SK-N-SH (cell line): ENCODE measurements around the gene TFEB. TPM values are rescaled to one million over a fixed set of nuclear protein-coding genes. Genes with fewer than 3 reads are reported as not detected.
A peak's percentile ranks its signal among the peaks of the same experiment; 100 is the strongest.

ENCODE experiments used
- CTCF ChIA-PET: fragments of 300-600, 350-600 bp; formaldehyde crosslinking; extraction: SDS; loops from one replicate; lab custom pipeline; 2021; lab: Yijun Ruan, JAX
- POLR2A ChIA-PET: fragments of 350-600 bp; sonication (Branson Sonifier 250); formaldehyde crosslinking; extraction: SDS; loops from one replicate; lab custom pipeline; 2020; ENCODE audit warnings: antibody characterized with exemption, inconsistent platforms; lab: Yijun Ruan, JAX
- DNase-seq: peaks from one replicate; pipeline ENCODE4 v3.0.0; 2012
- H2AFZ ChIP-seq: fragments of 200-600 bp; sonication (generic); 2 replicates; pipeline ENCODE4 v1.8.1; 2016; ENCODE audit warnings: antibody characterized with exemption, mild to moderate bottlenecking, low read depth
- H3F3A ChIP-seq: fragments of 200-600 bp; sonication (generic); replicated peaks from 2 replicates; pipeline ENCODE3; 2016; ENCODE audit warnings: antibody characterized with exemption, mild to moderate bottlenecking; ENCODE audit not compliant: insufficient read depth
- H3K27ac ChIP-seq, 2 experiments: fragments of 200-500 bp in 1 of 2; fragments of 200-600 bp in 1 of 2; sonication (Bioruptor generic) in 1 of 2; sonication (generic), shearing (Covaris generic) in 1 of 2; 2 replicates each; pipeline versions ENCODE4 v1.5.1 to v1.6.1; 2014 to 2016; ENCODE audit warnings: low read depth in 2 of 2, inconsistent platforms in 1 of 2, low read length in 1 of 2, mild to moderate bottlenecking in 1 of 2, mixed read lengths in 1 of 2
- H3K27me3 ChIP-seq: fragments of 200-600 bp; sonication (generic), shearing (Covaris generic); 2 replicates; pipeline ENCODE4 v1.6.1; 2016; ENCODE audit warnings: mixed run types; ENCODE audit not compliant: insufficient read depth
- H3K36me3 ChIP-seq, 2 experiments: fragments of 200-500 bp in 1 of 2; fragments of 200-600 bp in 1 of 2; sonication (Bioruptor generic) in 1 of 2; sonication (generic) in 1 of 2; replicated peaks in 1 of 2; 2 replicates each; pipeline versions ENCODE3 to v1.5.1; 2014 to 2016; ENCODE audit warnings: low read length in 1 of 2, mild to moderate bottlenecking in 1 of 2; ENCODE audit not compliant: insufficient read depth in 2 of 2, control insufficient read depth in 1 of 2
- H3K4me1 ChIP-seq, 2 experiments: fragments of 200-500 bp in 1 of 2; fragments of 200-600 bp in 1 of 2; sonication (Bioruptor generic) in 1 of 2; sonication (generic), shearing (Covaris generic) in 1 of 2; 2 replicates each; pipeline versions ENCODE4 v1.5.1 to v1.6.1; 2014 to 2016; ENCODE audit warnings: low read depth in 1 of 2, low read length in 1 of 2, mixed run types in 1 of 2; ENCODE audit not compliant: insufficient read depth in 2 of 2, control insufficient read depth in 1 of 2
- H3K4me2 ChIP-seq: fragments of 200-600 bp; sonication (generic), shearing (Covaris generic); 2 replicates; pipeline ENCODE4 v1.6.1; 2017; ENCODE audit warnings: mixed run types
- H3K4me3 ChIP-seq, 2 experiments: fragments of 200-500 bp in 1 of 2; fragments of 200-600 bp in 1 of 2; sonication (Bioruptor generic) in 1 of 2; sonication (generic), shearing (Covaris generic) in 1 of 2; 2 replicates each; pipeline versions ENCODE4 v1.5.1 to v1.8.1; 2014 to 2016; ENCODE audit warnings: low read depth in 2 of 2, inconsistent platforms in 1 of 2, low read length in 1 of 2, mild to moderate bottlenecking in 1 of 2, mixed read lengths in 1 of 2, moderate library complexity in 1 of 2
- H3K79me2 ChIP-seq: fragments of 200-600 bp; sonication (generic); 2 replicates; pipeline ENCODE4 v1.8.1; 2017; ENCODE audit warnings: mild to moderate bottlenecking; ENCODE audit not compliant: insufficient read depth
- H3K9ac ChIP-seq: fragments of 200-600 bp; sonication (generic); 2 replicates; pipeline ENCODE4 v1.6.1; 2017; ENCODE audit warnings: mixed run types
- H3K9me2 ChIP-seq: fragments of 200-600 bp; sonication (generic); 2 replicates; pipeline ENCODE4 v1.6.1; 2017; ENCODE audit warnings: mixed run types
- H3K9me3 ChIP-seq: fragments of 200-600 bp; sonication (generic); 2 replicates; pipeline ENCODE4 v1.6.1; 2017; ENCODE audit warnings: mixed run types, mild to moderate bottlenecking, moderate library complexity
- H4K20me1 ChIP-seq: fragments of 200-600 bp; sonication (generic); 2 replicates; pipeline ENCODE4 v1.6.1; 2017; ENCODE audit warnings: mild to moderate bottlenecking, mixed run types; ENCODE audit not compliant: insufficient read depth
- CHD2 ChIP-seq: fragments of 150-350 bp; IDR thresholded peaks from 2 replicates; pipeline ENCODE4 v1.6.1; 2018; ENCODE audit warnings: low read length; ENCODE audit not compliant: partially characterized antibody
- MXI1 ChIP-seq: IDR thresholded peaks from 2 replicates; pipeline ENCODE4 v1.6.1; 2012; ENCODE audit warnings: mild to moderate bottlenecking, low read depth, low read length, improper control_type of control experiment
- NRF1 ChIP-seq: IDR thresholded peaks from 2 replicates; pipeline ENCODE4 v1.6.1; 2012; ENCODE audit warnings: low read depth, mild to moderate bottlenecking, low read length
- RAD21 ChIP-seq: IDR thresholded peaks from 2 replicates; pipeline ENCODE4 v1.6.1; 2012; ENCODE audit warnings: mild to moderate bottlenecking, low read length
- RCOR1 ChIP-seq: fragments of 150-350 bp; IDR thresholded peaks from 2 replicates; pipeline ENCODE4 v1.6.1; 2017; ENCODE audit warnings: antibody characterized with exemption, low read length
- RXRA ChIP-seq: IDR thresholded peaks from 2 replicates; pipeline ENCODE4 v1.4.0; 2012; ENCODE audit warnings: low read depth, mild to moderate bottlenecking, borderline replicate concordance
- SIN3A ChIP-seq: IDR thresholded peaks from 2 replicates; pipeline ENCODE4 v1.6.1; 2012; ENCODE audit warnings: low read depth, mild to moderate bottlenecking, low read length, moderate library complexity, borderline replicate concordance
- SMC3 ChIP-seq: IDR thresholded peaks from 2 replicates; pipeline ENCODE4 v1.6.1; 2012; ENCODE audit warnings: low read depth, low read length, improper control_type of control experiment
- YY1 ChIP-seq: IDR thresholded peaks from 2 replicates; pipeline ENCODE4 v1.4.0; 2012; ENCODE audit warnings: low read depth, mild to moderate bottlenecking
- WGBS: methylation state at CpG from one replicate; pipeline ENCODE4 v1.1.6; 2017; ENCODE audit warnings: low lambda C conversion rate; 5-methylcytosine and 5-hydroxymethylcytosine counted together
- polyA plus RNA-seq, 3 experiments: library from polyadenylated mRNA; depleted of rRNA; stranded (reverse); fragments of >200 nt; gene quantifications; 2 replicates each; pipeline ENCODE4 v1.2.3, GENCODE V29; 2012
- TF ChIP-seq, protein P1 (sequence below): IDR thresholded peaks from 2 replicates; pipeline ENCODE4 v1.6.1; 2012; ENCODE audit warnings: mild to moderate bottlenecking, low read depth, low read length, moderate library complexity
- TF ChIP-seq, protein P2 (sequence below): IDR thresholded peaks from 2 replicates; pipeline ENCODE4 v1.4.0; 2012; ENCODE audit warnings: low read depth, borderline replicate concordance

The TFEB gene
- polyA plus RNA-seq, 1 of the 3 experiments (the other 2 are of a cell fraction) = 6.2 TPM

DNA sequence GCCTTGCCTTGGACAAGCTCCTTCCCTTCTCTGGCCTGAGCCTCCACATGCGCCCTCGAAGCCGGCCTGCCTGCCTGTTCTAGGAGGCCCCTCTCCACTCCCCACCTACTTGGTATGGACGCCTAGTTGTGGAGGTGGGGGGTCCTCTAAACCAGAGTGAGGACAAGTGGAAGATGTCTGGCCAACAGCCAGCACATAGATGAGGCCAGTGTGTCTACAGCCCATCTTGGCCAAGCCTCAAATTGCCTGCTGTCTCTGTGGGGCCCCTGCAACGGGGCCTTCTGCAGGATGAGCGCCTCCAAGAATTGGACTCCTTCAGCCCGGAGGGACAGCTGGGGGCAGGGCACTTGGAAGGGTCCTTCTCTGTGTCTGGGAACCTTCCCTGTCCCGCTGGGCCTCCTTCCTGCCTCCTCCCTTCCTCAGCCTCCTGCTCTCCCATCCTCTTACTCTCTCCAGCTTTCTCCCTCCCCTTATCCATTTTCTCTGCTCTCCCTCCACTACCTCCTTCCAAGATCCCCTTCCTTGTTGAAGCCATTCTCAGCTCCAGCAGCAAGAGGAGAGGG is 95.5 kb downstream of the TFEB start:
- 94% methylated on average over 7 of the region's 8 CpGs for WGBS
- Histone ChIP-seq H3K27me3 (no peaks in the 10 kb centered on the region), H3K9me2 (no peaks in the 10 kb centered on the region), H2AFZ (no peak overlapping the region), H3F3A (no peaks in the 10 kb centered on the region), H4K20me1 (no peaks in the 10 kb centered on the region), H3K4me1 (peaks cover 4 to 36% of the 10 kb centered on the region in 2 experiments; a peak in 2 of 4 replicates), H3K36me3 (no peaks in the 10 kb centered on the region), H3K9ac (no peak overlapping the region), H3K4me2 (peak overlapping the region; percentile 92; the same call in 1 of the 2 replicates)
- CTCF ChIA-PET = interaction anchor here (0.9 to 1.3 kb wide), 4 partner anchors 37 to 266 kb away, joined by 3 to 4 read pairs (median 4); no protein-coding TSS in a partner anchor
- DNase-seq = no peak
- TF ChIP-seq SMC3 = no peak
- TF ChIP-seq, all 33 proteins: peak for 0
- Histone ChIP-seq H3K27ac (no peak overlapping the region), H3K9me3 (no peaks in the 10 kb centered on the region), H3K79me2 (no peaks in the 10 kb centered on the region), H3K4me3 (no peak overlapping the region; a peak in 1 of 4 replicates)
- POLR2A ChIA-PET = no interaction called here

DNA sequence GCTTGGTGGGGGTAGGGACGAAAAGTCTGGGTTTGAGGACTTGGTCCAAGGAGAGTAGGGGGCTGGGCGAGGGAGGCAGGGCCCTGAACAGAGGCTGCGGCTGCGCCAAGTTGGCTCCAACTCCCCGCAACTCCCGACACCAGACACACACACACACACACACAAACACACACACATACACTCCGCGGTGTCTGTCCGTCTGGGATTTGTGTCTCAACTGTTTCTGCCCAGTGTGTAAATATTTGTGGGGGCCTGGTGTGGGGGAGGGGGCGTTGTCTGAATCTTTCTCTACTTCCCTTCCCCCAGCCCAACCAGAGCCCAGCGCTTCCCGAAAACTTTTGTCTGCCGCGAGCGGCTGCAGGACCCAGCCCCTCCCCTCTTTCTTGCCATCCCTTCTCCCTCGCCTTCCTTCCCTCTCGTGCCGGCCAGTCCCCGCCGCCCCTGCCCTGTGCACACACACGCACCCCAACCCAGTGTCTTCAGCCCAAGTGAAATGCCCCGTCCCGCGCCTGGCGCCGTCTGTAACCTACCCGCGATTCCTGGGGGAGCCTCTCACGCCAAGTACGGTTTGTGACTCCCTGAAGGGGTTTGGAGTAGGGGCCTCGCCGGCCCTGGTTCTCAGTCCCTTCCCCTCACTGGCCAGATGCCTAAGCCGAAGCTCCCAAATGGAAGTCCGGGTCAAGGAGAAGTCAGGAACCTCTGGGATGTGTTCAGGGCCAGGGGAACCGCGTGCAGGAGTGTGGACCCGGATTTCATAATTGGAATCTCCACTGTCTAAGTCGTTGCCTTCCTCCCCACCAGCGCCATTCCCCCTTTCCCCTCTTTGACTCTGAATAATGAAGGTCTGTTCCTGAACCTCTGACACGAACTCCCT is 96.2 kb downstream of the TFEB start:
- POLR2A ChIA-PET = no interaction called here
- Histone ChIP-seq H3K9me3 (no peaks in the 10 kb centered on the region), H3K79me2 (no peaks in the 10 kb centered on the region), H4K20me1 (no peaks in the 10 kb centered on the region), H3K9ac (peak overlapping the region; percentile 33; the same call in 1 of the 2 replicates), H2AFZ (peak overlapping the region; percentile 79; the same call in 1 of the 2 replicates), H3K9me2 (no peaks in the 10 kb centered on the region), H3K27ac (peak overlapping the region in 1 of 2 experiments; percentile 69; a peak in 1 of 4 replicates), H3F3A (no peaks in the 10 kb centered on the region), H3K36me3 (no peaks in the 10 kb centered on the region), H3K4me3 (peak overlapping the region; percentile 67 to 74), H3K4me2 (peak overlapping the region; percentile 92), H3K27me3 (no peaks in the 10 kb centered on the region), H3K4me1 (peaks cover 2 to 41% of the 10 kb centered on the region in 2 experiments; a peak in 2 of 4 replicates)
- 49% methylated on average over 35 of the region's 40 CpGs for WGBS
- CTCF ChIA-PET = interaction anchor here (0.9 to 1.3 kb wide), 4 partner anchors 36 to 265 kb away, joined by 3 to 4 read pairs (median 4); no protein-coding TSS in a partner anchor
- peak; percentile 54 for DNase-seq
- TF ChIP-seq CHD2 (peak; percentile 21), YY1 (no peak), NRF1 (0 out of 2 replicates have a peak, but pooled peaks have one; percentile 11)

DNA sequence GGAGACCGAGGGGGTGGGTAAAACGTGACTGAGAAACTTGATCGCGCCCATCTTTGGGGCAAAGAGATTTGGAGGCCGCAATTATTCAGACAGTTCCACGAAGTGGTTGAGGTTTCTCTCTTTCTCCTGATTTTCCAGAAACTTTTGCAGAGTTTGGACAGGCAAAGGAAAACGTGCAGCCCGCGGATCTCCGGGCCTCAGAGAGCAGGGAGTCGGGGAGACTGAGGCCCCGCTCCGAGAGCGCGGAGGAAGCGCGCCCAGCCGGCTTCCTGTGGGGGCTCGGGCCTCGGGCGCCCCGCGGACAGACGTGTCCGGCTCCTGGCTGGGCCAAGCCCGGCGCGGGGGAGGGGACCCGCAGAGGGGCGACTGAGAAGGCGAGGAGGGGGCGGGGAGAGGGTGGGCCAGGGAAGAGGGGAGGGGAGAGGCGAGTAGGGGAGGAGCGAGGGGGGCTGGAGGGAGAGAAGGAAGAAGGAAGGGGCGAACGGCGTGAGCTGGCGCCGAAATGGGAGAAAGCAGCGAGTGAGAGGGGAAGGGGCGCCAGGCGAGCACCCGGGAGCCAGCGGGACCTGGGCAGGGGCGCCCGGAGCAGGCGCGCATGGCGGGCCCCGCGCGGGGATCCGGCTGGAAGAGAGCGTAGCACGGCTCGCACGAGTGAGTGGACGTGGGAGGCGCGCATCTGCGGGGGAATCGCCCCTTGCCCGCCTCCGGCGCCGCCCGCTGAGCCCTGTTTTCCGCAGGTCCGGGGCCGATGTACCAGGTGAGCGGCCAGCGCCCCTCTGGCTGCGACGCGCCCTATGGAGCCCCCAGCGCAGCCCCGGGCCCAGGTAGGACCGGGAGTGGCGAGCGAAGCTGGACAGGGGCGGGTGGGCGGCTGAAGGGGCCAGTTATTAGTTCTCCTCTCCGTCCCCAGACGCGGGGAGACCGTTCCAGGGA is 97.1 kb downstream of the TFEB start, which contains the start of gene MDFI:
Gene MDFI, plus strand, starts transcription at position 467 of the 933 bp plus-strand sequence. Its CDS starts 282 bp downstream, at position 749.
- WGBS = 28% methylated on average over 52 of the region's 86 CpGs
- peak within 1 kb of the TSS; percentile 33 for H3K9ac ChIP-seq
- H3K4me1 ChIP-seq = peaks cover 0 to 41% of the 10 kb centered on the region in 2 experiments; a peak in 1 of 4 replicates
- POLR2A ChIA-PET = no interaction called here
- H3F3A ChIP-seq = no peaks in the 10 kb centered on the region
- H3K36me3 ChIP-seq = no peaks in the 10 kb centered on the region
- peak within 1 kb of the TSS; percentile 79 for H2AFZ ChIP-seq
- peak; percentile 87 for DNase-seq
- H3K79me2 ChIP-seq = no peaks in the 10 kb centered on the region
- no peaks in the 10 kb centered on the region for H3K9me3 ChIP-seq
- H3K27ac ChIP-seq = peak within 1 kb of the TSS in 1 of 2 experiments; percentile 69; a peak in 1 of 4 replicates
- H3K9me2 ChIP-seq = no peaks in the 10 kb centered on the region
- peak within 1 kb of the TSS; percentile 67 to 74 for H3K4me3 ChIP-seq
- H4K20me1 ChIP-seq = no peaks in the 10 kb centered on the region
- H3K4me2 ChIP-seq = peak within 1 kb of the TSS; percentile 92
- CTCF ChIA-PET = interaction anchor here (1.1 kb wide), 1 partner anchor 44 kb away, joined by 3 read pairs; no protein-coding TSS in a partner anchor
- H3K27me3 ChIP-seq = no peaks in the 10 kb centered on the region
- no peak for TF ChIP-seq RXRA
- TF ChIP-seq SIN3A = no peak
- no peak for TF ChIP-seq SMC3
- no peak for TF ChIP-seq MXI1
- TF ChIP-seq, protein P1, sequence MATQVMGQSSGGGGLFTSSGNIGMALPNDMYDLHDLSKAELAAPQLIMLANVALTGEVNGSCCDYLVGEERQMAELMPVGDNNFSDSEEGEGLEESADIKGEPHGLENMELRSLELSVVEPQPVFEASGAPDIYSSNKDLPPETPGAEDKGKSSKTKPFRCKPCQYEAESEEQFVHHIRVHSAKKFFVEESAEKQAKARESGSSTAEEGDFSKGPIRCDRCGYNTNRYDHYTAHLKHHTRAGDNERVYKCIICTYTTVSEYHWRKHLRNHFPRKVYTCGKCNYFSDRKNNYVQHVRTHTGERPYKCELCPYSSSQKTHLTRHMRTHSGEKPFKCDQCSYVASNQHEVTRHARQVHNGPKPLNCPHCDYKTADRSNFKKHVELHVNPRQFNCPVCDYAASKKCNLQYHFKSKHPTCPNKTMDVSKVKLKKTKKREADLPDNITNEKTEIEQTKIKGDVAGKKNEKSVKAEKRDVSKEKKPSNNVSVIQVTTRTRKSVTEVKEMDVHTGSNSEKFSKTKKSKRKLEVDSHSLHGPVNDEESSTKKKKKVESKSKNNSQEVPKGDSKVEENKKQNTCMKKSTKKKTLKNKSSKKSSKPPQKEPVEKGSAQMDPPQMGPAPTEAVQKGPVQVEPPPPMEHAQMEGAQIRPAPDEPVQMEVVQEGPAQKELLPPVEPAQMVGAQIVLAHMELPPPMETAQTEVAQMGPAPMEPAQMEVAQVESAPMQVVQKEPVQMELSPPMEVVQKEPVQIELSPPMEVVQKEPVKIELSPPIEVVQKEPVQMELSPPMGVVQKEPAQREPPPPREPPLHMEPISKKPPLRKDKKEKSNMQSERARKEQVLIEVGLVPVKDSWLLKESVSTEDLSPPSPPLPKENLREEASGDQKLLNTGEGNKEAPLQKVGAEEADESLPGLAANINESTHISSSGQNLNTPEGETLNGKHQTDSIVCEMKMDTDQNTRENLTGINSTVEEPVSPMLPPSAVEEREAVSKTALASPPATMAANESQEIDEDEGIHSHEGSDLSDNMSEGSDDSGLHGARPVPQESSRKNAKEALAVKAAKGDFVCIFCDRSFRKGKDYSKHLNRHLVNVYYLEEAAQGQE = no peak
- no peak for TF ChIP-seq RAD21
- no peak for TF ChIP-seq NRF1
- no peak for TF ChIP-seq RCOR1
- TF ChIP-seq, protein P2, sequence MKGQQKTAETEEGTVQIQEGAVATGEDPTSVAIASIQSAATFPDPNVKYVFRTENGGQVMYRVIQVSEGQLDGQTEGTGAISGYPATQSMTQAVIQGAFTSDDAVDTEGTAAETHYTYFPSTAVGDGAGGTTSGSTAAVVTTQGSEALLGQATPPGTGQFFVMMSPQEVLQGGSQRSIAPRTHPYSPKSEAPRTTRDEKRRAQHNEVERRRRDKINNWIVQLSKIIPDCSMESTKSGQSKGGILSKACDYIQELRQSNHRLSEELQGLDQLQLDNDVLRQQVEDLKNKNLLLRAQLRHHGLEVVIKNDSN = no peak
